HG03558 (cell line): ENCODE measurements around the gene AGAP4.
"Not testable (repeated sequence)": the region's sequence is repeated elsewhere in the genome, so short reads cannot be mapped to it uniquely, and the experiment has no call there.

Experiments
- ATAC-seq: cut with Tn5 transposase; IDR thresholded peaks from one replicate; pipeline ENCODE4 v1.9.1; 2021; ENCODE audit warnings: moderate number of reproducible peaks; ENCODE audit not compliant: unreplicated experiment; ENCODE audit errors: extremely low read depth

Gene AGAP4

DNA sequence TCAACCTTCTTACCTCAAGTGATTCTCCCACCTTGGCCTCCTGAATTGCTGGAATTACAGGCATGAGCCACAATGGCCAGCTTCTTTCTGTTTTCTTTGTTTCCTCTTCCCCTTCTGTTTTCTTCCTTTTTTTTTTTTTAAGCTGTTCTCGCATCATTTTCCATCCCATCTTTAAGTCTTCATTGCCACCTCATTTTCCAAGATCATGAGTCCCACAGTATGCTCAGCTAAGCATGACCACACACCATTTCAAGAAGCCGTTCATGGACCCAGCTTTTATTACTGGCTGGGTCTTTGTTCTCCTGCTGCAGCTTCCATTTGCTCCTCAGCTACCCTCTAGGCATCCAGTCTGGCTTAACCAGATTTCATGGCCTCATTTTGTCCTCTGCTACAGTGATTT is 52.5 kb downstream of the AGAP4 start:
- not testable (repeated sequence) for ATAC-seq

- ATAC-seq = not testable (repeated sequence)
These were observed 56.4 kb downstream of the AGAP4 start for GRCh38 chr10:45790694-45791426.

DNA sequence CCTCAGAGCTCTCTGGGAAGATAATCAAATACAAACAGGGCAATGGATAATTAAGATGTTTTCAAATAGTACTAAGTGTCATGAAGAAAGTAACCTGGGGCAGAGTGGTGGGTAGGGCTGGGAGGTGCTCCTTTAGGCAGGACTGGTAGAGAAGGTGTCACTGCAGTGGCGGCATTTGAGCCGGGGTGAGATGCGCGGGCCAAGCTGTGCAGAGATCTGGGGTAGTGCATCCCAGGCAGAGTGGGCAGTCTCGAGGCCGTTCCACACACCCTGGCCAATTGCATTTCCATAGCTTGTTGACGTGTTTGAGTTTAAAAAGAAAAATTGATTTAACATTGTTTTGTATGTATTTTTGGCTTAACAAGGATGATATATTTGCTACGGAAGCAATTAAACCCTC is 57.3 kb downstream of the AGAP4 start:
- not testable (repeated sequence) for ATAC-seq

- not testable (repeated sequence) for ATAC-seq
These were observed 60.0 kb downstream of the AGAP4 start for GRCh38 chr10:45787212-45787741.

DNA sequence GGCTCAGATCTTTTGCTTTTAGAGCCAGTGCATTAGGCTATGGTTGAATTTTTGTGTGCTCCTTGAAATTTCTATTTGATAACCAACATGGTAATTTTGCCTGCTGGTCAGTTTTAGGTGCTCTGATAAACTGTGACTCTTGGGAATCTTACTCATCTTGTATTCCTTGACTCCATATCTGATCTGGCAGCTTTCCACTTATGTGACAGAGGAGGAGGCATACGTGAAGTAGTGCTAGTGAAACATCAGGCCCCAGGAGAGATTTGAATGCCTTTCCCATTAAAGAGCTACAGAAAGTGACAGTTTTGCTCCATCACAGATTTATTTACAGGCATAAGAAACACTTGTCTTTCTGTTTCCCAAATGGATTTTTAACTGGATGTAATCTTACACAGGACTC is 61.1 kb downstream of the AGAP4 start:
- ATAC-seq = not testable (repeated sequence)
